NB4 (cell line): ENCODE data around the gene PRIMPOL.

Experiments used
- CTCF ChIP-seq: IDR thresholded peaks from one replicate; pipeline ENCODE4 v1.5.1; 2012; ENCODE audit warnings: low read depth, low read length
- MAX ChIP-seq: IDR thresholded peaks from 2 replicates; pipeline ENCODE4 v1.6.1; 2011; ENCODE audit warnings: low read depth, low read length
- MYC ChIP-seq: IDR thresholded peaks from 2 replicates; pipeline ENCODE4 v1.6.1; 2011; ENCODE audit warnings: low read depth, low read length
- POLR2A ChIP-seq: IDR thresholded peaks from 2 replicates; pipeline ENCODE4 v1.6.1; 2011; ENCODE audit warnings: mild to moderate bottlenecking; ENCODE audit not compliant: insufficient read length; ENCODE audit errors: extremely low read depth

GRCh38 chr4:184694412-184694956, 44.9 kb downstream of the PRIMPOL start:
- no peak for TF ChIP-seq CTCF
- no peak for TF ChIP-seq POLR2A
- no peak for TF ChIP-seq MYC
- TF ChIP-seq MAX, result no peak
